Hepatic stellate cell (primary cell): ENCODE measurements around the gene LDB2.

Experiments
- DNase-seq: peaks from one replicate; pipeline ENCODE4 v3.0.0; 2011; ENCODE audit warnings: low spot score

Gene LDB2

GRCh38 chr4:16721613-16722291 is 176.7 kb downstream of the LDB2 start:
- peak; percentile 43 for DNase-seq

- no peak for DNase-seq
Measured at GRCh38 chr4:16720761-16721160, 177.7 kb downstream of the LDB2 start.

GRCh38 chr4:16717266-16717970 is 181.0 kb downstream of the LDB2 start:
- DNase-seq: peak; percentile 6

DNA sequence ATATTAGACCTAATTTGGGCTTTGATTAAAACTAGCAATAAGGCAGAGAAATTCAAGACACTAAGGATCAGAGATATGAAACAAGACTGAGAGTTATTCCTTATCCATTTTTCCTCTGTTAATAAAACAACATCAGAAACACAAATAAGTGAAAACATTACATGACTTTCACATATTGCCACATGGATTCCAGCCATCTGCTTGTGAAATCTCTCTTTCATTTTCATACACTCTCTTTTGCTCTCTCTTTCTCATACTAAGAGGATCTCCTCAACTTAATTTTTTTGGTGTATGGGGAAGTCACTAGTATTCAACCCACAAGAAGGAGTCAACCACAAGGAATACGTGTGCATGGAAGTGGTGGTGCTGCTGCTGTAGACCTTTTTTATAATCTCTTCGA is 183.0 kb downstream of the LDB2 start:
- no peak for DNase-seq

- DNase-seq: no peak
Measured at GRCh38 chr4:16714191-16714590, 184.3 kb downstream of the LDB2 start.

DNA sequence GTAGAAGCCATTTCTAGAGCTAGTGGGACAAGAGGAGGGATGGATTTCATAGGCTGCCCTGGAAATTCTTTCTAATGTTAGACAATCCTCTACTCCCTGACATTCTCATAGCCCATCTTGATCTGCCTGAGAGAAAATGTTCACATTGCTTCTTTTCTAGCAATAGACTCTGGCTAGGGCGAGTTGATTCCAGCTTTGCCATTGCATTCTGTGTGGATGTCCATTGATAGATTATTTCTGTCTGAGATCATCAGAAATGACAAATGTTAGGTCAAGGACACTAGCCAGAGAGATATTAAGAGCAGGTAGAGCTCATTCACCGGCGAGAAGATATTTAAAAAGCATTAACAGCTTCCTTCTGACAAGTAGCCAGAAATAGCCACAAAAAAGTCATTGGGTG is 184.7 kb downstream of the LDB2 start:
- DNase-seq: no peak

GRCh38 chr4:16713271-16713670 is 185.2 kb downstream of the LDB2 start:
- DNase-seq: no peak

GRCh38 chr4:16710198-16710597 is 188.2 kb downstream of the LDB2 start:
- DNase-seq: no peak

GRCh38 chr4:16707874-16708273 is 190.6 kb downstream of the LDB2 start:
- no peak for DNase-seq

- DNase-seq: no peak
Measured at GRCh38 chr4:16706251-16706650, 192.2 kb downstream of the LDB2 start.

- DNase-seq: no peak
Measured at GRCh38 chr4:16705341-16705740, 193.1 kb downstream of the LDB2 start.

DNA sequence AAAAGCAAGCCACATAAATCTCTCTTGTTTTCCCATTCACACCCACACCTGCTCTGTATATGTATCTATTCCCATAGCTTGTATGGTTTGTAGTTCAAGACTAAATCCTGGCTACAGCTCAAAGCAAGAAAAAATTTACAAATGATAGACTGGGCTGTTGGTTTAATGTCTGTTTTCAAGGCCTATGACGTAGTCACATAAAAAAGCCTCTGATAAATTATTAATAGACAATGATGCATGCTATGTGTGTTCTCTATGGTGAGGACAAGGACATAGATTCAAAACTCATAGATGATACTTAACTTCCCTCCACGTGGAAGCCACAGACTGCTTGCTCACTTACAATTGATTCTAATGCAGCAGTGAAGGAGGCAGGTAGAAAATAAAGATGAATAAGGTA is 194.0 kb downstream of the LDB2 start:
- DNase-seq: no peak

DNA sequence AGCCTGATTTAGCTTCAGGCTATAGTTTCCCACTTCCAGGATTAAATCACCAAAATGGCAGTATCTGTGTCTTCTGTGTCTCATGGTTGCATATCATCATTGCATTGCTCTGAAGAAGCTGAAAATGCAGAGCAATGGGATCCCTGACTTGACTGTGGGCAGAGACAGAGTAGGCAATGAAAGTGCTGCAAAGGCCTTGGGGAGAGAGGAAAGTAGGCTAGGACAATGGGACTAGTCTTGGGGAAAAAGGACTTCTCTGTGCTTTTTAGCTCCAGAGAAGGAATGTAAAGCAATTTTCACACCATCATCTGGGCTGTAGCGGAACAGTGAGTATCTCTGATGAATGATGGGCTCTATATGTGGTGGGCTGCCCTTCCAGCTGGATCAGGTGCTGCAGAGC is 202.5 kb downstream of the LDB2 start:
- no peak for DNase-seq

GRCh38 chr4:16694884-16695276 is 203.6 kb downstream of the LDB2 start:
- DNase-seq: no peak

DNA sequence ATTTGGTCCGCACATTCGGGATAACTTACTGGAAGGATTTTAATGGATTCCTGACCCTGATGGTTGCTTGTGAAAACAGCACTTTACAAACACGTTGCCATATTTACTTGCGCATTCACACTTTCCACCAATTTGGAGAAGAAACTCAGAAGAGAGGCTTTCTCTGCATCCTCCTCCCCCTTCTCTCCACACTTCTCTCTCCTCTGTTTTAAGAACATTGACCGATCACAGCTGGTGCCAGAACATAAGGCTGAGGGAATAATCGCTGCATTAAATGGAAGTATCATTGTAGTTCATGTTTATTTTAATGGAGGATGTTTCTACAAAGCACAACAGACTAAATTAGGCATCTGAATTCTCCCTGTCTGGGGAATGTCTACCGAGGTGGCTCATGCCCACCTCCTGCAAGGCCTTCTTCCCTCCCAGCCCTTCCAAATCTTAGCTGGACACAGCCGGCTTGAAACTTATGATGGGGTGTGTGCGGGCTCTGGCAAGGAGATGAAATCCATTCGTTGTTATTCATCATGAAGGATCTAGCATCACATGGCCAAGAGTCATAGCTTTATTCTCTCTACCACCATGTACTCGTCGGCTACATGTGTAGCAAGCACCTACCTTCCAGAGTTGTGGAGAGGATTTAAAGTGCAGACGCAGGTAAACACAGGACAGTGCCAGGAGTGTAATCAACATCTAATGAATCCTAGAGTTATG is 204.1 kb downstream of the LDB2 start:
- no peak for DNase-seq

DNA sequence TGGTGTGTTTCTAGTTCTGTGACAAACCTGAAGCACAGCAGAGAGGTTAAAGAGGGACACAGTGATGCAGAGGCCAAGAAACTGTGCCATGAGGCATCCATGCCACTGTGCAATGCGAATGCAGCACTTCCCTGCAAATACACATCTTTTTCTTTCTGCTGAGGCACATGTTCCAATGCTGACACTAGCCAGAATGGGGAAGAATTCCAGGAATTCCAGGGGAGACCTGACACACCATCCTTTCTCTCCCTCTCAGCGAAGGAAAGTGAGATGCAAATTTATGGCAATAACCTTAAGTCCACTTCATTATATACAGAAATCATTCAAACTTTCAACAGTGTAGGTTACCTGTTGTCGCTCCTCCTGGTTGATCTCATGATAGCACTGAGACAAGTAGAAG is 204.8 kb downstream of the LDB2 start:
- no peak for DNase-seq

DNA sequence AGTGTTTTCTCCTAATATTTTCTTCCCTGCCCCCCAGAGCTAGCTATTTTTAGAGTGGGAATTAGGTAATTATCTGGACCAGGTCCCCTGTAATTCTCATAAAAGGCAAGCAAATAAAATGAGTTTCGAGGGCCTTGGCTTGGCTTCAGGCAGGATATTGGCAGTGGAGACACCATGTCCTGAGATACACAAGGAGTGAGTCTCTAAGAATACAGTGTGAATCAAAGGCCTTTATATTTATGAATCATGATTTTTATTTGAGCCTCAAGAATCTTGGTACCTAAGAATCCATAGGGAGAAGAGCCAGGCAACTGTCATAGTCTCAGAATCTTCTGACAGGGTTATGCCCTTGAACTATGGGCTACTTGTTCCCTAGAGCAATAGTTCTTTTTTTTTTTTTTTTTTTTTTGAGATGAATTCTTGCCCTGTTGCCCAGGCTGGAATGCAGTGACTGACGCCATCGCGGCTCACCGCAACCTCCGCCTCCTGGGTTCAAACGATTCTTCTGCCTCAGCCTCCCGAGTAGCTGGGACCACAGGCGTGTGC is 205.4 kb downstream of the LDB2 start:
- DNase-seq: no peak

GRCh38 chr4:16692524-16692923 is 205.9 kb downstream of the LDB2 start:
- DNase-seq: peak; percentile 22

GRCh38 chr4:16692046-16692445 is 206.4 kb downstream of the LDB2 start:
- DNase-seq: no peak

- no peak for DNase-seq
Measured at GRCh38 chr4:16691450-16691849, 207.0 kb downstream of the LDB2 start.

DNA sequence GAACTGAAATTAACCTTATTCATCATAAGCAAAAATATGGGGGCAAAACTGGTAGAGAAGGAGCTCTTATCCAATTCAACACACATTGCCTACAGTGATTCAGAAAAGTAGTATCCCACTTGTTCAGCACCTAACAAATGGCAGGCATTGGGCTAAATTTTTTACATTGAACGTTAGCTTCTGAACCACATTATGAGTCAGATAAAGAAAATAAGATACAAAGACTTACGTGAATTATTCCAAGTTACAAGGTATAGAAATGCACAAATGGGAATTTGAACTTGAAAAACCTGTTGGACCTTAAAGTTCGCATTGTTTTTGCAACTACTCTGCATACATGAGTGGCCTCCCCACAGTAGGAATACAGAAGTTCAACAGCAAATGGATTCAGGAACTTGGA is 210.6 kb downstream of the LDB2 start:
- DNase-seq: no peak

DNA sequence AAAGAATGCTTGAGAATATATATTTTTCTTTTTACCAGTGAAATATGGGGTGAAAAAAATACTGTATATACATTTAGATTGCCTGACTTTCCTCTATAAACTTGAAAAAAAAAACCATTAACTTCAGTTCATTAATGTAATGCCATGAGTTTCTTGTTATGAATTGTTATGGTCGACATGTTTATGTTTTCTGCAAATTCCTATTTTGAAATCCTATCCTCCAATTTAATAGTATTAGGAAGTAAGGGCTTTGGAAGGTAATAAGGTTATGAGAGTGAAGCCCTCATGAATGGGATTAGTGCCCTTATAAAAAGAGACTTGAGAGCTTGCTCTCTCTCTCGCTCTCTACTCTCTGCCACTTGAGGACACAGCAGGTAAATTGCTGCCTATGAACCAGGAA is 211.4 kb downstream of the LDB2 start:
- DNase-seq: no peak

DNA sequence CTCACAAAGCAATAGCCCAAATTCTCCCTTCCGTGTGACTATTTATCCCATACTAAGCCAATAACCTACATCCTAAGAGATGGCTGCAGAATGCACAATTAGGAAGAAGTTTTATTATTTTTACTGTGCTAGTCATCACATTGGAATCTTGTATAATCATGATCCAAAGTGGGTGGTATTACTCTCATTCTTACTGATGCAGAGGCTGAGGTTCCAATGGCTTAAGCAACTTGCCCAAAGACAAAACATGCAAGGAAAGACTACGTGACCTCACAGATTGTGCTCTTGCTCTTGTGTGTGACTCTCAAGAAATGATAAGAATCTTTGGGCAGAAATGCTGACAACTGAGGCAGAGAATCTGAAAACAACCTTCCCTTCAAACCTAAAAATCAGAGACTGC is 212.2 kb downstream of the LDB2 start:
- peak; percentile 68 for DNase-seq
